GM21528 (cell line): ENCODE measurements around the gene KIF16B.

Source experiments
- ATAC-seq: cut with Tn5 transposase; IDR thresholded peaks from one replicate; pipeline ENCODE4 v1.9.1; 2021; ENCODE audit warnings: mild to moderate bottlenecking, moderate library complexity; ENCODE audit not compliant: unreplicated experiment, low FRiP score

The KIF16B gene

GRCh38 chr20:16560216-16560615, 13.0 kb downstream of the KIF16B start:
- ATAC-seq, result no peak

- ATAC-seq, result no peak
Observed at GRCh38 chr20:16556301-16556700, 16.9 kb downstream of the KIF16B start.

GRCh38 chr20:16555754-16556153, 17.5 kb downstream of the KIF16B start:
- ATAC-seq, result no peak

- no peak for ATAC-seq
Observed at GRCh38 chr20:16554766-16555543, 18.3 kb downstream of the KIF16B start.

- no peak for ATAC-seq
Observed at GRCh38 chr20:16553684-16554083, 19.6 kb downstream of the KIF16B start.

- ATAC-seq, result no peak
Observed at GRCh38 chr20:16553101-16553500, 20.1 kb downstream of the KIF16B start.

- ATAC-seq, result no peak
Observed at GRCh38 chr20:16552015-16552414, 21.2 kb downstream of the KIF16B start.

- ATAC-seq, result no peak
Observed at GRCh38 chr20:16551607-16552006, 21.6 kb downstream of the KIF16B start.

GRCh38 chr20:16548068-16548672, 25.1 kb downstream of the KIF16B start:
- no peak for ATAC-seq

GRCh38 chr20:16544949-16545348, 28.3 kb downstream of the KIF16B start:
- no peak for ATAC-seq

- ATAC-seq, result no peak
Observed at GRCh38 chr20:16542477-16542876, 30.8 kb downstream of the KIF16B start.

GRCh38 chr20:16541878-16542277, 31.4 kb downstream of the KIF16B start:
- ATAC-seq, result no peak

- no peak for ATAC-seq
Observed at GRCh38 chr20:16541226-16541625, 32.0 kb downstream of the KIF16B start.

- ATAC-seq, result no peak
Observed at GRCh38 chr20:16539280-16540021, 33.8 kb downstream of the KIF16B start.

- ATAC-seq, result no peak
Observed at GRCh38 chr20:16538779-16539178, 34.5 kb downstream of the KIF16B start.

GRCh38 chr20:16537918-16538317, 35.3 kb downstream of the KIF16B start:
- no peak for ATAC-seq

- no peak for ATAC-seq
Observed at GRCh38 chr20:16537025-16537665, 36.1 kb downstream of the KIF16B start.

GRCh38 chr20:16535277-16535676, 38.0 kb downstream of the KIF16B start:
- no peak for ATAC-seq

- ATAC-seq, result no peak
Observed at GRCh38 chr20:16533502-16533901, 39.7 kb downstream of the KIF16B start.

- ATAC-seq, result no peak
Observed at GRCh38 chr20:16531485-16531884, 41.8 kb downstream of the KIF16B start.

GRCh38 chr20:16530201-16530681, 43.0 kb downstream of the KIF16B start:
- no peak for ATAC-seq
